ENCODE measurements around the gene UCN2. TPM values are rescaled to one million over a fixed set of nuclear protein-coding genes. Genes with fewer than 3 reads are reported as not detected.

Gene UCN2
- total RNA-seq, 2 donors from 2014 or later, result not detected

DNA sequence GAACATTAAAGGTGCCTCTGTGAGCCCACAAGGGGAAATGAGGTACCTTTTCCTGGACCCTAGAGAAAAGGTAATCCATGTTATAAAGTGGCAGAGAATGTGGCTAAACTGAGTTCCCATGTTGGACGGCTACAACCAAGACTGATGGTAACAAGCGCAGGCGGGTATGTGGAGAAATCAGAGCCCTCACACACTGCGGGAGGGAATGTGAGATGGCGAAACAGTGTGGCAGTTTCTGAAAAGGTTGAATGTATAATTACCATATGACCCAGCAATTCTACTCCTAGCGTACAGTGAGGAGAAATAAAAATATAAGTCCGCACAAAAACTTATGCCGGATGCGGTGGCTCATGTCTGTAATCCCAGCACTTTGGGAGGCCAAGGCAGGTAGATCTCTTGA, 35.5 kb downstream of the UCN2 start:
- Histone ChIP-seq H3K27me3 (no peaks in the 10 kb centered on the region), H3K4me1 (no peaks in the 10 kb centered on the region)

DNA sequence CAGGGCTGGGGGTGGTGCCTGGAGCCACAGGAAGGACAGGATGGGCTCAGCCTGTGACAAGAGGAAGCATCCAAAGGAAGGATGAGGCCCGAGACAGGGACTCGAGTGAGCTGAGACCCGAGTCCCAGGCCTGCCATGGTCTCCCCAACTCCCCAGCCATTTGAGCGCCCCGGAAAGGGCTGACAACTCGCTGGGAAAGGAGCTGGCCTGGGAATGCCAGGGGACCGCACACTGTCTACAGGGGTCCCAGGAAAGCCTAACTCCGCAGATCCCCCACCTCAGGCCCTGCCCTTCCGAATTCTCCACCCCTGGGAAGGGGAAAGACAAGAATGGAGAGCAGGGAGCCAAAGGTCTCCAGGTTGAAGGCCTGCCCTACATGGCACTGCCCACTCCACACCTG, 38.6 kb downstream of the UCN2 start:
- TF ChIP-seq, protein P1, sequence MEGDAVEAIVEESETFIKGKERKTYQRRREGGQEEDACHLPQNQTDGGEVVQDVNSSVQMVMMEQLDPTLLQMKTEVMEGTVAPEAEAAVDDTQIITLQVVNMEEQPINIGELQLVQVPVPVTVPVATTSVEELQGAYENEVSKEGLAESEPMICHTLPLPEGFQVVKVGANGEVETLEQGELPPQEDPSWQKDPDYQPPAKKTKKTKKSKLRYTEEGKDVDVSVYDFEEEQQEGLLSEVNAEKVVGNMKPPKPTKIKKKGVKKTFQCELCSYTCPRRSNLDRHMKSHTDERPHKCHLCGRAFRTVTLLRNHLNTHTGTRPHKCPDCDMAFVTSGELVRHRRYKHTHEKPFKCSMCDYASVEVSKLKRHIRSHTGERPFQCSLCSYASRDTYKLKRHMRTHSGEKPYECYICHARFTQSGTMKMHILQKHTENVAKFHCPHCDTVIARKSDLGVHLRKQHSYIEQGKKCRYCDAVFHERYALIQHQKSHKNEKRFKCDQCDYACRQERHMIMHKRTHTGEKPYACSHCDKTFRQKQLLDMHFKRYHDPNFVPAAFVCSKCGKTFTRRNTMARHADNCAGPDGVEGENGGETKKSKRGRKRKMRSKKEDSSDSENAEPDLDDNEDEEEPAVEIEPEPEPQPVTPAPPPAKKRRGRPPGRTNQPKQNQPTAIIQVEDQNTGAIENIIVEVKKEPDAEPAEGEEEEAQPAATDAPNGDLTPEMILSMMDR (IDR thresholded peaks at IDR 0.05), result no peak
- Histone ChIP-seq H3K36me3 (no peaks in the 10 kb centered on the region), H3K27me3 (no peaks in the 10 kb centered on the region), H3K27ac (no peak overlapping the region), H3K4me3 (no peak overlapping the region), H3K4me1 (no peaks in the 10 kb centered on the region), H3K9me3 (no peaks in the 10 kb centered on the region)
- DNase-seq (ENCODE audit: low spot score), result no peak

More for the DNA sequence above, 35.5 kb downstream of the UCN2 start:
- TF ChIP-seq, protein P1 (IDR thresholded peaks at IDR 0.05), result no peak
- H3K4me3 ChIP-seq, result no peak overlapping the region
- no peaks in the 10 kb centered on the region for H3K36me3 ChIP-seq
- H3K27ac ChIP-seq, result no peak overlapping the region
- H3K9me3 ChIP-seq, result no peaks in the 10 kb centered on the region
- no peak for DNase-seq (ENCODE audit: low spot score)

DNA sequence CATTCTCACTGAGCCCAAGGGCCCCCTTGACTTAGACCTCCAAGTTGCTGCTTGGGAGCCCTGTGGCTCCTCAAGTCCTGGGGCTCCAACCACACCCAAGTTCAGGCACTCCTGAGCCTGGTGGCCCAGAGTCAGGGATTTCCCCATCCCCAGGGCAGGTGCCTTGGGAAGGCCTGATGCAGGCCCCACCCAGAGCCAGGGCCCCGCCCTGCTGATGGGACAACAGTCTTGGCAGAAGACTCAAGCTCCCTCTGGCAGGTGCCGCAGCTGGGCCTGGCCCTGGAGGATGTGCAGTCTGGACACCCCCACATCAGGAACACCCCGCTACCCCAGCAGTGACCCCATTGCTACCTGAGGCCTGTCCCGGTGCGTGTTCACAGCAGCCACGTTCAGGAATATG, 41.9 kb downstream of the UCN2 start:
- no peak for DNase-seq (ENCODE audit: low spot score)
- TF ChIP-seq, protein P1 (IDR thresholded peaks at IDR 0.05), result no peak

DNA sequence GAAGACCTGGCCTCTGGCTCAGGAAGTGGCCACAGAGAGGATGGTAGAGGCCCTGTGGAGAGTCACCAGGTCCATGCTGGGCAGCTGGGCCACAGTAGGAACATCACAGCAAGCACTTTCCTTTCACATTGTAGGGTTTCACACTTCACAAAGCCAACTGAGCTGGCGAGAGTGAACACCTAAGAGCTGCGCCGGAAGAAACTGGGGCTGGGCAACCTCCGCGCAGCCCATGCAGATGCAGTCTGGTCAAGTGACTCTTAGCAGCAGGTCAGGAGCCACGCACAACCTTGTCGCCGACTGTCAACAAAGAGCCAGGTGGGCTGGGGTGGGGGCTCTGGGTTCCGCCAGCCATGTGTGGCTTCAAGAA, 44.3 kb downstream of the UCN2 start:
- no peak for DNase-seq (ENCODE audit: low spot score)
- H3K27me3 ChIP-seq, result no peaks in the 10 kb centered on the region
- H3K9me3 ChIP-seq, result no peaks in the 10 kb centered on the region
- no peaks in the 10 kb centered on the region for H3K4me1 ChIP-seq
- no peak overlapping the region for H3K4me3 ChIP-seq
- no peak overlapping the region for H3K27ac ChIP-seq
- TF ChIP-seq, protein P1 (IDR thresholded peaks at IDR 0.05), result no peak
- no peaks in the 10 kb centered on the region for H3K36me3 ChIP-seq

More for the DNA sequence above, 41.9 kb downstream of the UCN2 start:
- Histone ChIP-seq H3K4me1 (no peaks in the 10 kb centered on the region), H3K27me3 (no peaks in the 10 kb centered on the region), H3K4me3 (no peak overlapping the region), H3K9me3 (no peaks in the 10 kb centered on the region), H3K36me3 (no peaks in the 10 kb centered on the region), H3K27ac (no peak overlapping the region)

DNA sequence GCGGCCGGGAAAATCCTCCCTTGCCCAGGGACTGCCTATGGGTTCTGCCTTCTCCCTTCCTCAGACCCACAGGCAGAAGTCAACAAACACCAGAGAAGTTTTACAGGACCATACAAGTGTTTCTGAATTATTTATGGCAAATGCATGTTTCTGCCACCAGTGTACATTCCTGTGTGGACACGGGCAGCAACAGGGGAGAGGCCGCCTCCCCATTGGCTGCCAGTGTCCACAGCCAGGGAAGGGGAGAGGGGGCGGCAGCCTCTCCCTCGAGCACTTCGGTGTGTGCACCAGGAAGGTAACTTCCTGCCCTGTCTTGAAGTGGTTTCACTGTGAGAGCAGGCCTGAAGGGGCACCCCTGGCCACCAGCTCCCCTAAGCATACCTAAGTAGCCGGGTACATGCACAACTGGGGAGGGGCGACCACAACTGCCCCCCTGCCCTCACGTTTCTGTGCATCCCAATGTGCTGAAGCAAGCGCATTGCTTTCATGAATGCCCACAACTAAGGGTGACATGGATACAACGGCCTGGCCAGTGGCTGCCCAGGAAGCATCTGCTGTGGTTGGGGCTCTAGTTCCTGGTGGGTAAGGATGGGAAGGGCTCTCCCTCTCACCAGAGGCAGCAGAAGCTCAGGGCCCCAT, 44.8 kb downstream of the UCN2 start:
- Histone ChIP-seq H3K27me3 (no peaks in the 10 kb centered on the region), H3K36me3 (no peaks in the 10 kb centered on the region), H3K27ac (no peak overlapping the region), H3K4me3 (no peak overlapping the region), H3K4me1 (no peaks in the 10 kb centered on the region), H3K9me3 (no peaks in the 10 kb centered on the region)
- DNase-seq (ENCODE audit: low spot score), result no peak
- TF ChIP-seq, protein P1 (IDR thresholded peaks at IDR 0.05), result no peak

DNA sequence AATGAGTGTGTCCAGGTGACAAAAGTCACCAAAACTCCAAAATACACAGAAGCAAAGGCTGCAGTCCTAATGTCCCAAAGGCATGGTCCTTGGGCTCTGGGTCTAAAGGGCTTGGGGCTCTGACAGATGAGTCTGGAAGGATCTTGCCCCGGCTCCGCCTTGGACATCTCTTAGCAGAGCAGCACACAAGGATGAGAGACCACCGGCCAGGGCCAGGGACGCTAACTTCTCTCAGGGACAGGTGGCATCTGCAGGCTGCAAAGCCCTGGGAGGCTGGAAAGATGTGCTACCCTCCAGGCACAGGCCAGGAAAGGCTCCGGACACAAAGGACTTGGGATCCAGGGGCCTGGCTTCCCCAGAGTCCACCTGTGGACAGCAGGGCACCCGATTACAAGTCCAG, 45.5 kb downstream of the UCN2 start:
- DNase-seq (ENCODE audit: low spot score), result no peak
- Histone ChIP-seq H3K4me1 (no peaks in the 10 kb centered on the region), H3K9me3 (no peaks in the 10 kb centered on the region), H3K4me3 (no peak overlapping the region), H3K27ac (no peak overlapping the region), H3K27me3 (no peaks in the 10 kb centered on the region), H3K36me3 (no peaks in the 10 kb centered on the region)
- TF ChIP-seq, protein P1 (IDR thresholded peaks at IDR 0.05), result no peak
